Kidney tubule cell (primary cell): ENCODE results near the gene ATP4A.

ENCODE experiments used
- DNase-seq: peaks from one replicate; pipeline ENCODE4 v3.0.0-alpha.2; 2018; ENCODE audit warnings: low spot score

ATP4A gene

GRCh38 chr19:35524181-35524837, 39.1 kb downstream of the ATP4A start:
- no peak for DNase-seq

- no peak for DNase-seq
Observed at GRCh38 chr19:35522745-35523327, 40.6 kb downstream of the ATP4A start.

DNA sequence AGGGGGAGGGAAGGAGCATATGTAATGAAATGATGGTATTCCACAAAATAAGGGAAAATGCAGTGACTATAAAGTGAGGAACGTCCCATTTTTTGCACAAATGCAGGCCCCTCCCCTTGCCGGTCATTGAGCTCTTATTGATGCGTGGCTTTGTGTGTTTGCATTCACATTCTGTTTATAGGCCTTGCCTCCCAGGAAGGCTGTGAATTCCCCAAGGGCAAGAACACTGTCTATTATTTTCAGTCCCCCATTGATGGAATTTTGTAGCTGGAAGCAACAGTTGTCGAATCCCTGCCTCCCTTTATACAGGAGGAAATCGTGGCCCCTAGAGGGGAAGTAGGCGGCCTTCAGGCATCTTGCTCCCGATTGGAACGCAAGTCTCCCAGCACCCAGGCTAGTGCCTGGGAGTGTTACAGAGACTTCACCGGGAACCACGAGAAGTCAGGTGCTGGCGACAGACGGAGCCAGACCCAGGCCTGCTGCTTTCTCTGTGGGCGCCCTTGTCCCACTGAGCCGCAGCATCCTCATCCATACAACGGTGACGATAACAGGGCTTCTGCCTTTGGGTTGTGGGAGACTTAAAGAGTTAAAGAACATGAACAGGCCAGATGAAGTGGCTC, 42.2 kb downstream of the ATP4A start:
- no peak for DNase-seq

GRCh38 chr19:35519291-35519690, 44.2 kb downstream of the ATP4A start:
- no peak for DNase-seq

- DNase-seq, result peak; percentile 87
Observed at GRCh38 chr19:35518313-35518712, 45.1 kb downstream of the ATP4A start.

DNA sequence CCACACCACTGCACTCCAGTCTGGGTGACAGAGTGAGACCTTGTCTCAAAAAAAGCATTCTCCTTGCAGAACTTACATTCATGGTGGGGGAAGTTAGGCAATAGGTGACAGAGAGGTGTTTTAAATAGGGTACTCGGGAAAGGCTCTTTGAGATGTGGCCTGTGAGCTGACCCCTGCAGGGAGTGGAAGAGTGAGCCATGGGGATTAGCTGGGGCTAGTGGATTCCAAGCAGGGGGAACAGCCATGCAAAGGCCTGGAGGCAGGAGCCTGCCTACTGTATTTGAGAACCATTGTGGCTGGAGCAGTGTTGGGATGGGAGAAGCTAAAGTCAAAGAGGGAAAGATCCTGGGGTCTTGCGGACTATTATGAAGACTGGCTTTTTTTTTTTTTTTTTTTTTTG, 46.1 kb downstream of the ATP4A start:
- no peak for DNase-seq

- DNase-seq, result no peak
Observed at GRCh38 chr19:35516310-35516709, 47.1 kb downstream of the ATP4A start.

GRCh38 chr19:35514282-35514809, 49.1 kb downstream of the ATP4A start:
- peak; percentile 20 for DNase-seq

- DNase-seq, result peak; percentile 57
Observed at GRCh38 chr19:35513628-35514281, 49.7 kb downstream of the ATP4A start, which contains the start of gene DMKN. DMKN (minus strand) TSS chr19:35513649; CDS start chr19:35513475, 174 bp downstream.

- DNase-seq, result no peak
Observed at GRCh38 chr19:35512831-35513627, 50.4 kb downstream of the ATP4A start.

DNA sequence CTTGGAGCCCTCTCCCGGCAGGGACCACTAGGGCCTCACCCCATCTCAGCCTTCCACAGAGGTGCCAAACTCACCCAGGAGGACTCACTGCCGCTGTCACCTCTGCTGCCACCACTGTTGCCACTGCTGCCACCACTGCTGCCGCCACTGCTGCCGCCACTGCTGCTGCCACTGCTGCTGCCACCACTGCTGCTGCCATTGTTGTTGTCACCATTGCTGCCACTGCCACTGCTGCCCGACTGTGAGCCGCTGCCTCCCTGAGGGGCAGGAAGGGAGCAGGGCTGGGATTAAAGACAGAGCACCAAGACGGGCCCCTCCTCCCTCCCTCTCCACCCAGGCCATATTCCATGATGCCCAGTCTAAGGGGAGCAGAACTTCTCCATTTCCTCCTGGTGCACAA, 52.1 kb downstream of the ATP4A start:
- no peak for DNase-seq

- no peak for DNase-seq
Observed at GRCh38 chr19:35510626-35510964, 52.9 kb downstream of the ATP4A start.

DNA sequence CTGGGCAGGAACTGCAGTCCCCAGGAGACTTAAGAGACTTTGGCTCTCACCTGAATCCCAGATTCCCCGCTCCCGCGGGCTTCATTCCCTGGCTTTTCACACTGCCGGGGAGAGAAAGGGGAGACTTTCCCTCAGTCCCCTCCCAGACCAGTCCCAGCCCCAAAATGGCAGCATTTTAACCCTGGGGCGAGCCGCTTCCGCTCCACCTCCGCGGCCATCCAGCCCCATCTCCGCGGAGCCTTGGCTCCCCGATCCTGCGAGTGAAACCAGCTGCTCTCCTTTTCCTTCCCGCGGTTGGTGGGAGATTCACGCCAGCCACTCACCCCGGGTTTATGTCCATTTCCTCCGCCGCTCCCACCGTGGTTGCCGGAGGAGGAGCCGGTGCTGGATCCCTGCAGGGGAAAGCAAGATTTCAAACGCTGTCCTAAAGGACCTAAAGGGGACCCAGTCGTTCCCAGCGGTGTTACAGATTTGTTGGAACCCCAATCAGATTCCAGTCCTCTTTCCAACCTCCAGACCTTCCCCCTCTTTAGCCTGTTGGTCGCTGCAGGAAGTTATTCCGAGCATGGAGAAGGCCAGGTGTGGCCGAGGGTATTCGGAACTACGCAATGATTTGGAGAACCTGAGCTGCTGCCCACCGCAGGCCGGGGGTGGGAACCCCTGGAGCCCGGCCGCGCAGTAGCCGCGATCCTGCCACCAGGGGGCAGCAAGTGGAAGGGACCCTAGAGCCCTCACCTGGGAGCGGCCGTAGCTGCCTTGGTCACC, 53.4 kb downstream of the ATP4A start:
- DNase-seq, result peak; percentile 90

- DNase-seq, result peak; percentile 83
Observed at GRCh38 chr19:35509018-35509652, 54.3 kb downstream of the ATP4A start.

GRCh38 chr19:35508129-35508528, 55.3 kb downstream of the ATP4A start:
- DNase-seq, result no peak

- no peak for DNase-seq
Observed at GRCh38 chr19:35507561-35507960, 55.9 kb downstream of the ATP4A start.

DNA sequence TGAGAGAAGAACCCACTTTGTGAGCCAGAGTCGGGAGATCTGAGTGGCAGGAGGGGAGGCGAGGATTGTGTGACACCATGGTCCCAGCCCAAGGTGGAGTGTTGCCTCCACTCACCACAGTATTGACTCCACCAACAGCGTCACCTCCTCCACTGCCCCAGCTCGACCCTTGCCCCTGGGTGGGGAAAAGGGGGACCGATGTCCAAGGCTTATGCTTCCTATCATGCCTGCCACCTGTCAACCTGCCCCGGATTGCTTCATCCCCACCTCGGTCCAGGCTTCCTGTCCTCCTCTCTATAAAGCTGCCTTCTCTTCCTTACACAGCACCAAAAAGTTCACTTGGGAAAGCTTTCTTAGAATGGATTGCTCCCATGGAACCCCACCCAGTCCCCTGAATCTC, 57.4 kb downstream of the ATP4A start:
- no peak for DNase-seq

DNA sequence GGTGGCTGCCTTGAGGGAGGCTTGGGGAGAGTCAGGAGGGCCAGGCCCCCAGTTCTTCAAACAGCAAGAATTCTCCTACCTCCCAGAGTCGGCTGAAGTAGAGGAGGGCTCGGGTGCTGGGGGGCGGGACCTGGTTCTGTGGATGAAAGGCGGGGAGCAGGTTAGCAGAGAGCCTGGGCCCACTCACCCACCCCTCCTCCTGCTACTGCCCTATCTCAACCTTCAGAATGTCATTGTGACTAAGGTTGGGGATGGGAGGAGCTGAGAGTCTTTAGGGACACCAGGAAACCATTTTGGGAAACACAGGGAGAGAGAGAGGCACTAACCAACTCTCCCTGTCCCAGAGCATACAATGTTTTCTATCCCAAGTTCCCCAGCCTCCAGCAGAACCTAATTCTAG, 60.7 kb downstream of the ATP4A start:
- no peak for DNase-seq

GRCh38 chr19:35501684-35502083, 61.8 kb downstream of the ATP4A start:
- no peak for DNase-seq

GRCh38 chr19:35500611-35501010, 62.8 kb downstream of the ATP4A start:
- DNase-seq, result no peak
